H1 (cell line): ENCODE measurements around the gene PAXX. TPM values are rescaled to one million over a fixed set of nuclear protein-coding genes. Genes with fewer than 3 reads are reported as not detected.

Source experiments
- CTCF ChIA-PET: fragments of 300-600 bp; sonication (Branson Sonifier 250); formaldehyde crosslinking; loops from one replicate; lab custom pipeline; 2021; ENCODE audit not compliant: partially characterized antibody; lab: Charles Lee
- POLR2A ChIA-PET: fragments of 300-600 bp; sonication (Branson Sonifier 250); formaldehyde crosslinking; loops from one replicate; lab custom pipeline; 2021; ENCODE audit warnings: inconsistent platforms; ENCODE audit not compliant: partially characterized antibody; lab: Charles Lee
- DNase-seq, 2 experiments: peaks; one replicate each; pipeline versions ENCODE4 v3.0.0 to v3.0.0-alpha.2; 2010 to 2022; ENCODE audit warnings: low spot score in 2 of 2, low read depth in 1 of 2, mixed read lengths in 1 of 2
- FAIRE-seq: peaks from 2 replicates; lab custom pipeline; 2011; peaks lifted over from hg19 to GRCh38; lab: Jason Lieb, UNC
- H2AFZ ChIP-seq: 2 replicates; pipeline ENCODE4 v1.8.1; 2012; ENCODE audit warnings: low read length, inconsistent platforms
- H2AK5ac ChIP-seq: 2 replicates; pipeline ENCODE4 v1.6.1; 2013; ENCODE audit warnings: low read depth, low read length
- H2BK120ac ChIP-seq: replicated peaks from 2 replicates; pipeline ENCODE3; 2013; ENCODE audit warnings: low read depth, low read length, inconsistent platforms
- H2BK12ac ChIP-seq: 2 replicates; pipeline ENCODE4 v1.6.1; 2013; ENCODE audit warnings: low read depth, low read length
- H2BK15ac ChIP-seq: 2 replicates; pipeline ENCODE4 v1.6.1; 2013; ENCODE audit warnings: low read length
- H2BK20ac ChIP-seq: 2 replicates; pipeline ENCODE4 v1.6.1; 2013; ENCODE audit warnings: low read length
- H2BK5ac ChIP-seq: 2 replicates; pipeline ENCODE4 v1.6.1; 2013; ENCODE audit warnings: low read depth, low read length
- H3K14ac ChIP-seq: 2 replicates; pipeline ENCODE4 v1.6.1; 2013; ENCODE audit warnings: inconsistent platforms; ENCODE audit not compliant: insufficient read length
- H3K18ac ChIP-seq: 2 replicates; pipeline ENCODE4 v1.6.1; 2013; ENCODE audit warnings: low read length; ENCODE audit errors: extremely low read depth
- H3K23ac ChIP-seq: 2 replicates; pipeline ENCODE4 v1.6.1; 2013; ENCODE audit warnings: inconsistent platforms; ENCODE audit not compliant: insufficient read length
- H3K23me2 ChIP-seq: 2 replicates; pipeline ENCODE4 v1.6.1; 2013; ENCODE audit warnings: low read depth, low read length
- H3K27ac ChIP-seq: 2 replicates; pipeline ENCODE4 v1.6.1; 2011; ENCODE audit warnings: low read depth, low read length, inconsistent platforms
- H3K27me3 ChIP-seq, 4 experiments: replicated peaks in 1 of 4; 1 replicate in 1 of 4; 2 replicates in 3 of 4; pipeline versions ENCODE4 v1.6.1 to v1.8.1; 2011 to 2013; ENCODE audit warnings: low read length in 3 of 4, mild to moderate bottlenecking in 3 of 4, inconsistent platforms in 2 of 4, mixed read lengths in 2 of 4, moderate library complexity in 1 of 4; ENCODE audit not compliant: control insufficient read depth in 3 of 4, insufficient read depth in 3 of 4; ENCODE audit errors: extremely low read depth in 1 of 4
- H3K36me3 ChIP-seq, 4 experiments: 2 replicates each; pipeline versions ENCODE4 v1.6.1 to v1.8.1; 2011 to 2013; ENCODE audit warnings: mild to moderate bottlenecking in 4 of 4, low read length in 3 of 4, moderate library complexity in 2 of 4, control low read depth in 1 of 4, inconsistent platforms in 1 of 4; ENCODE audit not compliant: insufficient read depth in 4 of 4, control insufficient read depth in 2 of 4
- H3K4ac ChIP-seq: replicated peaks from 2 replicates; pipeline ENCODE3; 2013; ENCODE audit warnings: low read length, low read depth, mixed read lengths, inconsistent platforms; ENCODE audit not compliant: insufficient read length
- H3K4me1 ChIP-seq, 4 experiments: replicated peaks in 1 of 4; 1 replicate in 1 of 4; 2 replicates in 3 of 4; pipeline versions ENCODE4 v1.6.1 to v1.8.1; 2011 to 2013; ENCODE audit warnings: low read length in 3 of 4, inconsistent platforms in 2 of 4, mixed read lengths in 1 of 4; ENCODE audit not compliant: insufficient read depth in 4 of 4, control insufficient read depth in 3 of 4
- H3K4me2 ChIP-seq, 2 experiments: 2 replicates each; pipeline versions ENCODE4 v1.6.1 to v1.8.1; 2011 to 2013; ENCODE audit warnings: low read depth in 2 of 2, low read length in 2 of 2, control low read depth in 1 of 2, inconsistent platforms in 1 of 2, mild to moderate bottlenecking in 1 of 2; ENCODE audit not compliant: insufficient read depth in 1 of 2
- H3K4me3 ChIP-seq, 4 experiments: fragments of 200-600, 300-600 bp in 1 of 4; sonication (generic), shearing (Covaris generic), sonication (Bioruptor Twin) in 1 of 4; 2 replicates each; pipeline versions ENCODE4 v1.5.1 to v1.8.1; 2011 to 2016; ENCODE audit warnings: low read length in 4 of 4, low read depth in 3 of 4, control low read depth in 2 of 4, inconsistent platforms in 2 of 4, mild to moderate bottlenecking in 2 of 4, mixed read lengths in 1 of 4, moderate library complexity in 1 of 4; ENCODE audit not compliant: insufficient read depth in 2 of 4; ENCODE audit errors: extremely low read depth in 1 of 4
- H3K56ac ChIP-seq: replicated peaks from 2 replicates; pipeline ENCODE3; 2013; ENCODE audit warnings: low read depth, mild to moderate bottlenecking, mixed read lengths, low read length, inconsistent platforms; ENCODE audit not compliant: insufficient read length
- H3K79me1 ChIP-seq: 2 replicates; pipeline ENCODE4 v1.6.1; 2013; ENCODE audit warnings: low read depth, low read length, control low read depth
- H3K79me2 ChIP-seq, 2 experiments: 2 replicates each; pipeline versions ENCODE4 v1.6.1 to v1.8.1; 2012 to 2013; ENCODE audit warnings: low read length in 2 of 2, mild to moderate bottlenecking in 2 of 2, inconsistent platforms in 1 of 2; ENCODE audit not compliant: insufficient read depth in 2 of 2, control insufficient read depth in 1 of 2
- H3K9ac ChIP-seq, 4 experiments: replicated peaks in 1 of 4; 1 replicate in 1 of 4; 2 replicates in 3 of 4; pipeline versions ENCODE4 v1.6.1 to v1.8.1; 2011 to 2013; ENCODE audit warnings: low read depth in 3 of 4, low read length in 3 of 4, control low read depth in 2 of 4, mild to moderate bottlenecking in 2 of 4, moderate library complexity in 2 of 4, inconsistent platforms in 1 of 4; ENCODE audit errors: extremely low read depth in 1 of 4
- H3K9me3 ChIP-seq, 2 experiments: 2 replicates each; pipeline versions ENCODE4 v1.6.1 to v1.8.1; 2012 to 2013; ENCODE audit warnings: mild to moderate bottlenecking in 2 of 2, moderate library complexity in 2 of 2, control low read depth in 1 of 2, inconsistent platforms in 1 of 2, low read depth in 1 of 2, low read length in 1 of 2, mixed read lengths in 1 of 2; ENCODE audit not compliant: insufficient read depth in 2 of 2
- H4K20me1 ChIP-seq, 2 experiments: replicated peaks in 1 of 2; 2 replicates each; pipeline versions ENCODE3 to v1.8.1; 2011 to 2013; ENCODE audit warnings: inconsistent platforms in 2 of 2, low read length in 2 of 2, mild to moderate bottlenecking in 1 of 2; ENCODE audit not compliant: insufficient read depth in 2 of 2, control insufficient read depth in 1 of 2
- H4K5ac ChIP-seq: 2 replicates; pipeline ENCODE4 v1.6.1; 2013; ENCODE audit warnings: low read length, low read depth, mixed read lengths, inconsistent platforms; ENCODE audit not compliant: insufficient read length
- H4K8ac ChIP-seq: 2 replicates; pipeline ENCODE4 v1.8.0; 2013; ENCODE audit warnings: mild to moderate bottlenecking, moderate library complexity, low read length, inconsistent platforms; ENCODE audit not compliant: insufficient read depth; ENCODE audit errors: extremely low read depth
- H4K91ac ChIP-seq: replicated peaks from 2 replicates; pipeline ENCODE3; 2013; ENCODE audit warnings: low read length, mixed read lengths, inconsistent platforms; ENCODE audit not compliant: insufficient read length
- CBX8 ChIP-seq: fragments of 300-800, 300-1000 bp; sonication (generic); IDR thresholded peaks from 2 replicates; pipeline ENCODE4 v1.7.1; 2016; ENCODE audit warnings: low read depth, low read length, borderline replicate concordance
- FOSL1 ChIP-seq: IDR thresholded peaks from 2 replicates; pipeline ENCODE4 v1.6.1; 2011; ENCODE audit warnings: mild to moderate bottlenecking, low read depth, low read length, moderate library complexity; ENCODE audit not compliant: insufficient read depth
- NANOG ChIP-seq: IDR thresholded peaks from 2 replicates; pipeline ENCODE4 v1.6.1; 2011; ENCODE audit warnings: low read length, low read depth, mild to moderate bottlenecking, inconsistent platforms; ENCODE audit not compliant: insufficient read depth, poor library complexity, severe bottlenecking
- RFX5 ChIP-seq: IDR thresholded peaks from 2 replicates; pipeline ENCODE4 v1.6.1; 2011; ENCODE audit warnings: low read depth, low read length, improper control_type of control experiment, borderline replicate concordance
- RXRA ChIP-seq: IDR thresholded peaks from 2 replicates; pipeline ENCODE4 v1.6.1; 2011; ENCODE audit warnings: low read depth, mild to moderate bottlenecking, low read length, moderate library complexity; ENCODE audit not compliant: insufficient read depth
- SIRT6 ChIP-seq: IDR thresholded peaks from one replicate; pipeline ENCODE4 v1.7.1; 2012; ENCODE audit warnings: low read length, inconsistent platforms
- SP2 ChIP-seq: IDR thresholded peaks from 2 replicates; pipeline ENCODE4 v1.6.1; 2012; ENCODE audit warnings: mild to moderate bottlenecking, low read length, inconsistent platforms
- TBP ChIP-seq: IDR thresholded peaks from 2 replicates; pipeline ENCODE4 v1.6.1; 2011; ENCODE audit warnings: low read depth, low read length, improper control_type of control experiment
- WGBS, 2 experiments: shearing (Covaris generic) in 1 of 2; methylation state at CpG; one replicate each; pipeline versions ENCODE4 v1.1.6 to v1.1.7; 2013 to 2015; ENCODE audit warnings: low lambda C conversion rate in 2 of 2, mixed read lengths in 2 of 2, inconsistent platforms in 1 of 2, low coverage in 1 of 2, missing lambda C conversion rate in 1 of 2; ENCODE audit not compliant: insufficient replicate concordance in 2 of 2, insufficient coverage in 1 of 2, insufficient read length in 1 of 2; ENCODE audit errors: extremely low coverage in 1 of 2, missing lambda C conversion rate in 1 of 2; 5-methylcytosine and 5-hydroxymethylcytosine counted together
- polyA plus RNA-seq, 7 experiments: library from polyadenylated mRNA; depleted of rRNA in 3 of 7; stranded (reverse) in 5 of 7; unstranded in 2 of 7; fragments of >200 nt in 5 of 7; fragments of 200-250 nt in 2 of 7; gene quantifications; 1 replicate in 5 of 7; 2 replicates in 1 of 7; 4 replicates in 1 of 7; pipeline versions ENCODE4 v1.2.1 to v1.2.3, GENCODE V29; 2011 to 2013; ENCODE audit warnings: missing spikeins in 2 of 7, mixed read lengths in 2 of 7
- total RNA-seq: library from RNA; stranded (reverse); fragmentation: NEBNext Ultra II Directional; extraction: Animal tissue kit (Norgen Biotek cat#: 25700); gene quantifications from 2 replicates; pipeline ENCODE4 v1.2.1, GENCODE V29; 2021
- TF ChIP-seq, protein P1 (sequence below): IDR thresholded peaks from 2 replicates; pipeline ENCODE4 v1.6.1; 2012; ENCODE audit warnings: inconsistent platforms

PAXX gene
- total and polyA plus RNA-seq, 2 of the 8 experiments (the other 6 are each of a cell fraction or from before 2014, with no cell fraction given), result 43.4 to 45.9 TPM

DNA sequence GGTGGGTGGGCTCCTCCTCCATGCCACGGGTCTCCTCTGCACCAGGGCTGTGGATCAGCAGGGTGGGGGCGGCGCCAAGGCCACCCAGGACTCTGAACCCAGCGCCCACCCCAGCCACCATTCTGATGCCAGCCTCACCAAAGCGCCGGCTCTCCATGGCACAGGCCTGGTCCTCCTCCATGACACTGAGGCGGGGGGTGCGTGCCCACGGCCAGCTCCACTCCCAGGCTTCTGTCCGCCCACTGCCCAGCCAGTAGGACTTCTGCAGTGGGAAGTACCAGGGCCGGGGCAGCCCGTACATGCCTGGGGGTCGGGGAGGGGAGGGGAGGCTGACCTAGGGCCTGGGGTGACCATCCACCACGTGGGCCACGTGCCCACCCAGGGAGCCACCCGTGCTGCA lies 24.2 kb downstream of the PAXX start:
- Histone ChIP-seq H3K27me3 (no peaks in the 10 kb centered on the region; a peak in 1 of 7 replicates), H2BK120ac (no peak overlapping the region), H2AFZ (no peak overlapping the region), H3K23me2 (no peaks in the 10 kb centered on the region; the same call in 1 of the 2 replicates), H3K23ac (no peak overlapping the region), H2BK20ac (no peak overlapping the region), H3K27ac (no peak overlapping the region), H4K91ac (no peak overlapping the region), H3K4me3 (no peak overlapping the region), H3K56ac (no peak overlapping the region), H2AK5ac (no peak overlapping the region), H3K36me3 (peaks cover 0 to 13% (median 0%) of the 10 kb centered on the region in 4 experiments; a peak in 1 of 8 replicates), H3K9ac (no peak overlapping the region), H2BK12ac (no peak overlapping the region), H3K14ac (no peak overlapping the region), H4K8ac (no peak overlapping the region), H3K18ac (no peak overlapping the region), H2BK5ac (no peak overlapping the region), H4K20me1 (peaks cover 0 to 2% of the 10 kb centered on the region in 2 experiments), H3K4me1 (peaks cover 0 to 7% (median under 1%) of the 10 kb centered on the region in 4 experiments; a peak in 2 of 7 replicates), H4K5ac (no peak overlapping the region), H3K4ac (no peak overlapping the region), H2BK15ac (no peak overlapping the region), H3K79me1 (no peaks in the 10 kb centered on the region), H3K9me3 (peaks cover 0 to 27% of the 10 kb centered on the region in 2 experiments; a peak in 2 of 4 replicates), H3K4me2 (no peak overlapping the region), H3K79me2 (no peaks in the 10 kb centered on the region)
- CTCF ChIA-PET, result interaction anchor here (0.8 to 7.2 kb wide), 5 partner anchors 14 to 69 kb away, joined by 3 to 54 read pairs (median 6); partner anchors contain the start of genes ABCA2 and FUT7
- FAIRE-seq, result no peak
- POLR2A ChIA-PET, result no interaction called here
- TF ChIP-seq SP2 (no peak), CBX8 (no peak), FOSL1 (no peak), NANOG (no peak), RXRA (no peak), SIRT6 (no peak), RFX5 (no peak), TBP (no peak)
- TF ChIP-seq, protein P1, sequence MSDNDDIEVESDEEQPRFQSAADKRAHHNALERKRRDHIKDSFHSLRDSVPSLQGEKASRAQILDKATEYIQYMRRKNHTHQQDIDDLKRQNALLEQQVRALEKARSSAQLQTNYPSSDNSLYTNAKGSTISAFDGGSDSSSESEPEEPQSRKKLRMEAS, result no peak
- no peak for DNase-seq
- 84% methylated on average over 11 of the region's 16 CpGs; no CpG with 5 or more reads in 1 of the 2 experiments for WGBS, 2 experiments
